Activated naive CD4-positive, alpha-beta T cell treated with anti-CD3 and anti-CD28 coated beads, Interleukin-2, amount 10 ng/mL, durations not matched to agents 7 days and 5 days (primary cell): ENCODE measurements around the gene RBPMS2.

Experiments used
- CTCF ChIA-PET: fragments of 350-600 bp; sonication (Branson Sonifier 250); formaldehyde crosslinking; loops from one replicate; lab custom pipeline; 2021; ENCODE audit warnings: antibody characterized with exemption; lab: Charles Lee
- DNase-seq: peaks from one replicate; pipeline ENCODE4 v3.0.0-alpha.2; 2020
- H3K27ac Mint-ChIP-seq: one replicate; pipeline ENCODE4 v1.8.0; 2021; ENCODE audit warnings: mild to moderate bottlenecking, moderate library complexity, mixed read lengths
- H3K27me3 Mint-ChIP-seq: one replicate; pipeline ENCODE4 v1.8.0; 2021; ENCODE audit warnings: mild to moderate bottlenecking, mixed read lengths
- H3K36me3 Mint-ChIP-seq: one replicate; pipeline ENCODE4 v1.8.0; 2021; ENCODE audit warnings: mixed read lengths
- H3K4me1 Mint-ChIP-seq: one replicate; pipeline ENCODE4 v1.8.0; 2021; ENCODE audit warnings: mixed read lengths
- H3K4me3 Mint-ChIP-seq: one replicate; pipeline ENCODE4 v1.8.0; 2021; ENCODE audit warnings: mild to moderate bottlenecking, moderate library complexity, mixed read lengths
- H3K9me3 Mint-ChIP-seq: one replicate; pipeline ENCODE4 v1.8.0; 2021; ENCODE audit warnings: mixed read lengths

Gene RBPMS2

DNA sequence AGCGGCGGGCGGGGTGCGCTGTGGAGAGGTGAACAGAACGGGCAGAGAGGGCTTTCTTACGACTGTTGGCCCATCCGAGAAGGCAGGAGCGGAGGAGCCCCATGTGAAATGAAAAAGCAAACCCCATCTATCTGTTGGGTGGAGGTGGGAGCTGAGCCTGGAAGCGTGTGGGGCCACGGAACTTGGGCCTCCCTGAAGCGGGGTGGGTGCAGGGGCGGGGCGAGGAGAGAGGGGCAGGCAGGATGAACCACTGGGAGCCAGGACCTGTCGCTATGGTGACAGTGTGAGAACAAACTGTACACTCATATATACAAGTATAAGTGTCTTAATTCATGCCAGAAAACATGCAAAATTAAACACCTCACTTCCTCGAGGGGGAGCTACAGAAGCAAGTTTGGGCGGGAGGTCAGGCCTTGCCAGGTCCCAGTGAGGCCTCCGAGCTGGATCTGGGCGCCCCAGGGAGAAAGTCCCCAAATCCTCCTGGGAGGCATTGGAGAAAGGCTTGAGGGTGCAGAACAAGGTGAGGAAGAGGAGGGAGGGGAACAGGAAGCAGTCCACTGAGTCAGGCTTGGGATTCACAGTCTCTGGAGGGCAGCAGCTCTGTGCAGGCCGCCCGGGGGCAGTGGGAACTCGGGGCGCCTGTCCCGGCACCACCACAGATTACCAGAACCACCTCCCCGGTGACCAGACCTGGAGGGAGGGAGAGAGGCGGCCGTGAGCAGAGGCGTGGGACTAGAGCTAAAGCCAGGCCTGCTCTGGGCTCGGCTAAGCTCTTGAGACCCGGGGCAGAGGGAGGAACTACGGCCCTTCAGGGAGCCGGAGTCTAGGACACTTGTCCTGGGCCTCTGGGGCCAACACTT, 34.8 kb downstream of the RBPMS2 start:
- peaks cover 5% of the 10 kb centered on the region for H3K27me3 Mint-ChIP-seq
- CTCF ChIA-PET: interaction anchor here (1.6 to 1.9 kb wide), 2 partner anchors 13 to 69 kb away, joined by 4 to 7 read pairs; no protein-coding TSS in a partner anchor
- H3K36me3 Mint-ChIP-seq: no peaks in the 10 kb centered on the region
- DNase-seq: no peak
- no peaks in the 10 kb centered on the region for H3K9me3 Mint-ChIP-seq
- H3K27ac Mint-ChIP-seq: no peak overlapping the region
- no peaks in the 10 kb centered on the region for H3K4me1 Mint-ChIP-seq
- H3K4me3 Mint-ChIP-seq: no peak overlapping the region

DNA sequence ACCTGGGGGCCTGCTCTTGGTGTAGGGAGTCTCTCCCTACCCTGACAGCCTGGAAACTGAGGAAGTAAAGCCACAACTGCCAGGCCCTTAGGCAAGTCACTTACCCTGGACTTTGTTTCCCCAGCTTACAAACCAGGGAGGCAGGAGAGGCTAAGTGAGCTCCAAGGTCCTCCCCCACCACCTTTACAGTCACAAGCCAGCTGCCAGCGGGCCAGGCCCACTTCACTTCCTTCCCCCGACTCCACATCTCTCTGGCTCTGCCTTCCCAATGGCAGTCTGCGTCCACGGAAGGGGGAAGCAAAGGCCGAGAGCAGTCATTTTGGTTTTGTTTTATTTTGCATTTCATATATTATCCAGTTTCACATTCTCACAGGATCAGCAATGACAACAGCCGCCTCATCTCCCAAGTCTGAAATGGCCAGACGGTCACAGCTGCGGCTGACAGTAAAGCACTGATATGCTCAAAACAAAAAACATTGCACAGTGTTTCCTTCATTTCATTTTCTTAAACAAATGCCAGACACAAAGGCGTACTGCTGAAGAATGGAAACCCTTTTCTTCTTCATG, 35.7 kb downstream of the RBPMS2 start:
- Mint-ChIP-seq H3K9me3 (no peaks in the 10 kb centered on the region), H3K4me3 (no peak overlapping the region), H3K27me3 (peaks cover 4% of the 10 kb centered on the region), H3K36me3 (no peaks in the 10 kb centered on the region), H3K4me1 (no peaks in the 10 kb centered on the region), H3K27ac (no peak overlapping the region)
- CTCF ChIA-PET: no interaction called here
- no peak for DNase-seq

DNA sequence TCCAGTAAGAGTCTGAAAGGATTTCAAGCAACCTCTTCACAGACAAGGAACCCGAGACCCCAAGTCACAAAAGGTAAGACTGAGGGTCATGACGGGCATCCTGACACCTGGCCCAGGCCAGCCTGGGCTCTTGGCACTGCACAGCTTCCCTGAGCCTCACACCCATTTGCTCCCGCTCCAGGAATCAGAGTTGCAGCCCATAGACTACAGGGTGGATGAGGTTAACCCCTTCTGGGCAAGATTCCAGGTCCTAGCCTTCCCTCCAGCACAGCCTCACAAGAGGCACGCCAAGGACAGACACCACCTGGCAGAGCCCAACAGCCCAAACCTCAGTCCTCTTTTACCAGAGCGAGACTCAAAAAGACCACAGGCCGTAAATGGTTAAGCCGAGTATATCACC, 36.2 kb downstream of the RBPMS2 start:
- Mint-ChIP-seq H3K9me3 (no peaks in the 10 kb centered on the region), H3K27me3 (peaks cover 4% of the 10 kb centered on the region), H3K27ac (no peak overlapping the region), H3K4me1 (no peaks in the 10 kb centered on the region), H3K4me3 (no peak overlapping the region), H3K36me3 (no peaks in the 10 kb centered on the region)
- DNase-seq: no peak
- CTCF ChIA-PET: no interaction called here

DNA sequence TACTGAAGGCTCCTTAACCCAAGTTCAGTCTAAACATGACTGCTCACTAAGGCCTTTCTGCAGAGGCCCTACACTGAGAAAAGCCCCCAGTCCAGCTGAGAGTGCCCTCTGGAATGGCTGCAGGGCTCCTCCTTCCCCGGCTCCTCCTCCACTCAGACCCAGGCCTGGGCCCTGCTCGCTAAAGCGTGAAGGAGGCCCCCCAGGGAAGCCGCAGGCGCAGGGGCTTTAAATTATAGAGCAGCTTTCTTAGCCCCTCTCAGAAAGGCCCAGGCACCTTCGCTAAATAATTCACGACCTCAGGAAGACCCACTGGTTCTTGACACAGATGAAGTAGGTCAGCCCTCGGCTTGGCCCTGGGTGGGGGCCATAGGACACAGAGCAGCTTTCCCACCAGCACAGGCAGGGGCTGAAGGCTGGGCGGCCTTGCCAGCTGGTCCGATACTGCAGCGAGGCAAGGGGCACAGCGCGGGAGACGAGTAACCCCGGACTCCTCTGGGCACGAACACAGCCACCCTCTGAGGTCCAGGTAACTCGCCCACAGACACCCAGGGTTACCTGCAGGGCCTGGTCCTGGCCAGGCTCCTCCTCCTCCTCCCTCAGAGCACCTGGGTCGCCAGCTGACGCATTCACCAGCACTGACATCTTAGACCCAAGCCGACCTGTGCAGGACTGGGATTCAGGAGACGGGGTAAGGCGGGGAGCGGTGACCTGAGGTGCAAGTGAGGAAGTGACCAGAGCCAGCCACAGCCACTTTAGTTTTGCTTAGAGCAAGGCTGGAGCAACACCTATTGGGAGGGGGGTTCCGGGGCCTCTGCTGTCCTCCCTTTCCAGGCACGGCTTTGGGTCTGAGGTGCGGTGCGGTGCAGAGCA, 36.9 kb downstream of the RBPMS2 start:
- H3K27ac Mint-ChIP-seq: no peak overlapping the region
- DNase-seq: no peak
- no peaks in the 10 kb centered on the region for H3K9me3 Mint-ChIP-seq
- H3K4me1 Mint-ChIP-seq: no peaks in the 10 kb centered on the region
- H3K4me3 Mint-ChIP-seq: no peak overlapping the region
- H3K27me3 Mint-ChIP-seq: peaks cover 2% of the 10 kb centered on the region
- CTCF ChIA-PET: interaction anchor here (8.1 kb wide), 1 partner anchor 71 kb away, joined by 55 read pairs; no protein-coding TSS in a partner anchor
- no peaks in the 10 kb centered on the region for H3K36me3 Mint-ChIP-seq

DNA sequence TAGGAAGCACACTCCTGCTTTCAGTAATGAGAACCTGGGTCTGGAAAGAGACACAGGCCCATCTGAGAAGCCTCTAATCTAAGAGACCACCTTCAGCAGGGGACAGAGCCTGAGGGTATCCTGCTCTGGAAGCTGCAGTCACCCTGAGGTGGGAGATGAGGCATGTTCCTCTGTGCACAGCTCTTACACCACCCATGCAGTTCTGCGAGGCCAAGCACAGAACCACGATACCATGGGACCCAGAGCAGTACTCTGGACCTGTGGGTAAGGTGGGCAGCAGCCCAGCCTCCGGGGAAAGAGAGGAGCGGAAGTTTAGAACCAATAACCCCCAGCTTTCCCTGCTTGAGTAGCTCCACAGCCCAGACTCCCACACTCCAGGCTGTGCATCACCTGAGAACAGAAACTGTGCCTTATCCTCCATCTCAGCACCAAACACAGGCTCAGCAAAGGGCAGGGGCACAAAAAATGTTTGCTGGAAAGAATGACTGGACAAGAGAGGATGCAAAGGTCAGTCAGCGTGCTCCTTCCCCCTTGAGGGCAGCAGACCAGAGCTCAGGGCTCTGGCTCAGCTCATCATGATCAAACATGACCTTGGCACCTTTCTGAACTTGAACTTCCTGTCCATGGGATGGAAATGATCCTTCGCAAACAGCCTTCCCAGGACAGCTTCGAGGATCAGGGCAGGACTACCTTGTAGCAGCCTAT, 43.1 kb downstream of the RBPMS2 start:
- no peak overlapping the region for H3K4me3 Mint-ChIP-seq
- peaks cover 30% of the 10 kb centered on the region for H3K27me3 Mint-ChIP-seq
- no peaks in the 10 kb centered on the region for H3K9me3 Mint-ChIP-seq
- no peaks in the 10 kb centered on the region for H3K36me3 Mint-ChIP-seq
- CTCF ChIA-PET: interaction anchor here (1.1 to 8.1 kb wide), 6 partner anchors 10 to 347 kb away, joined by 3 to 55 read pairs (median 6); no protein-coding TSS in a partner anchor
- no peak for DNase-seq
- H3K4me1 Mint-ChIP-seq: peaks cover 9% of the 10 kb centered on the region
- no peak overlapping the region for H3K27ac Mint-ChIP-seq

DNA sequence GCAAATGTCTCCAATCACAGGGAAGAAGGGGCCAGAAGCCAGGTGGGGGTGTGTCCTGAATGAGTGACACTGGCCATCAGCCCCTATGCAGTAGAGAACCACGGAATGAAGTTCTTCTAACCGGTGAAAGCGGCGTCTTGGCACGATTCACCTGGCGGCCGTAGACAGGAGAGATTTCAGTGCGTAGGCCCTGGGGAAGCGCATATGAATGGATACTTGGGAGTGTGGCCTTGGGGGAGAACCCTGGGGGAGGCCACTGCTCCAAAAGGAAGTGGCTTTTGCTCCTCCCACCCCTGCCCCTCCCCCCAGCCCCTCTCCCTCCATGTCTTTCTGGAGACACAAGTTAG, 43.6 kb downstream of the RBPMS2 start:
- CTCF ChIA-PET: interaction anchor here (0.6 to 8.1 kb wide), 8 partner anchors 9 to 351 kb away, joined by 3 to 55 read pairs (median 4); no protein-coding TSS in a partner anchor
- no peak for DNase-seq
- Mint-ChIP-seq H3K4me3 (no peak overlapping the region), H3K27me3 (peaks cover 30% of the 10 kb centered on the region), H3K4me1 (peaks cover 9% of the 10 kb centered on the region), H3K27ac (no peak overlapping the region), H3K36me3 (no peaks in the 10 kb centered on the region), H3K9me3 (no peaks in the 10 kb centered on the region)

DNA sequence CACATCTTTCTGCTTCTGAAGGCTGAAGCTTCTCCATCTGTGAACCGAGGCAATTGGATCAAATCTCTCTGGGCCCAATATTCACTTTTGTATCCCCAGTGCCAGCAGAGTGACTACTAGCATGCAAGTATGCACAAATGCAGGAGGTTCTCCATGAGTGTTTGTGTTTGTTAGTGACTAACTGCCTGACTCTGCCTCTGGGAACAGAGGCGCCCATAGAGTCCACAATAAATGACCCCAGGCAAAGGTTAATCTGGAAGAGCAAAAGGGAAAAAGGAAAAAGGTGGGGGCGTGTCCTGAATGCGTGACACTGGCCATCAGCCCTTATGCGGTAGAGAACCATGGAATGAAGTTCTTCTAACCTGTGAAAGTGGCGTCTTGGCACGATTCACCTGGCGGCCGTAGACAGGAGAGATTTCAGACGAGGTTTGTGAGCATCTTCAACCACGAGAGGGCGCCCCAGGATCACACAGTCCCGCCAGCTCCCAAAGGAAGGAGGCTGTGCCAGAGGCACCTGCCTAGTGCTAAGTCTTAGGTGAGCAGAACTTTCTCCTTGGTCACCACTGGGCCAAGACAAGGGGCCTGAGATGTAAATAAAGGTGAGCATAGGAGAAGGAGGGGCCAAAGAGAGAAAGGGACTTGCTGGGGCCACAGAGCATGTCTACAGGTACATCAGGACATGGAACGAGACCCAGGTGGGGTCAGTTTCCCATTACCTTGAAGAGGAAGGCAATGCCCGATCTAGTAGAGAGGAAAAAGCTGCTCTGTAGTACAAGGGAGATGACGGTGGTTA, 44.2 kb downstream of the RBPMS2 start:
- peak; percentile 92 for DNase-seq
- CTCF ChIA-PET: interaction anchor here (0.6 to 8.1 kb wide), 17 partner anchors 9 to 566 kb away, joined by 3 to 55 read pairs (median 3); no protein-coding TSS in a partner anchor
- H3K4me3 Mint-ChIP-seq: no peak overlapping the region
- H3K27me3 Mint-ChIP-seq: peaks cover 30% of the 10 kb centered on the region
- H3K36me3 Mint-ChIP-seq: no peaks in the 10 kb centered on the region
- no peak overlapping the region for H3K27ac Mint-ChIP-seq
- H3K4me1 Mint-ChIP-seq: peaks cover 9% of the 10 kb centered on the region
- no peaks in the 10 kb centered on the region for H3K9me3 Mint-ChIP-seq

DNA sequence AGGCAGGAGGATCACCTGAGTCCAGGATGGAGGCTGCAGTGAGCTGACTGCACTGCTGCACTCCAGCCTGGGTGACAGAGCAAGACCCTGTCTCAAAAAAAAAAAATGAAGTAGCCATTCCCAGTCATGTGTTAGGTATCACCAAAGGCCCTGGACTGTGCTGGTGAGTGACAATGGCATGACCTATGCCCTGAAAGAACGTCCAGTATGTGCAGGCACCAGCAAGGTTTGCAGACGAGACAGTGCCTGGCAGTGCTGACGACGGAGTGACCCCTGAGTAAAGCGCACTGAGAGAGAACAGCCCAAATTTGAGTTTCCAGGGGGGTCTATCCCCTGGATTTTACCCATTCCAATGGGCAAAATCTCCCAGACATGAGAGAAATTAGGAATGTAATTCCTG, 45.2 kb downstream of the RBPMS2 start:
- CTCF ChIA-PET: interaction anchor here (0.7 to 8.1 kb wide), 11 partner anchors 12 to 528 kb away, joined by 3 to 55 read pairs (median 4); no protein-coding TSS in a partner anchor
- Mint-ChIP-seq H3K4me1 (peaks cover 9% of the 10 kb centered on the region), H3K4me3 (no peak overlapping the region), H3K9me3 (no peaks in the 10 kb centered on the region), H3K36me3 (no peaks in the 10 kb centered on the region), H3K27ac (no peak overlapping the region), H3K27me3 (peaks cover 37% of the 10 kb centered on the region)
- DNase-seq: no peak

DNA sequence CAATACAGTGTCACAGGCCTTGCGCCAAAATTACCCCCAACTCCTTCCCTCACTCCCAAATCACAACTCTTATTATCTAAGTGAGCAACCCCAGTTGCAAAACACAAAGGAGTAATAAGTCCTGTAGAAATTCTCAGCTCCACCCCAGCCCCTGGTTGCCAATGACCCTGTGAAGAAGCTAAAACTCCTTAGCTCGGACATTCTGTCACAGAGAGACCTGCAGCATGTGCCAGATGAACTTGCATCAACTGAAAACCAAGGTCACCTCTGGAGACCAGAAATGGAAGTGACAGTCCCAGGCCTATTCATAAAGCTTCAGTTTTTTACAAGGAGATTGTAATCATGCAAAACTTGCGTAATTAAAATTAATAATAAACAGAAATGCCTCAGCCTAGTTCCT, 55.2 kb downstream of the RBPMS2 start:
- Mint-ChIP-seq H3K9me3 (no peaks in the 10 kb centered on the region), H3K27me3 (peaks cover 17% of the 10 kb centered on the region), H3K27ac (no peak overlapping the region), H3K36me3 (no peaks in the 10 kb centered on the region), H3K4me1 (peaks cover 13% of the 10 kb centered on the region), H3K4me3 (no peak overlapping the region)
- CTCF ChIA-PET: no interaction called here
- no peak for DNase-seq

DNA sequence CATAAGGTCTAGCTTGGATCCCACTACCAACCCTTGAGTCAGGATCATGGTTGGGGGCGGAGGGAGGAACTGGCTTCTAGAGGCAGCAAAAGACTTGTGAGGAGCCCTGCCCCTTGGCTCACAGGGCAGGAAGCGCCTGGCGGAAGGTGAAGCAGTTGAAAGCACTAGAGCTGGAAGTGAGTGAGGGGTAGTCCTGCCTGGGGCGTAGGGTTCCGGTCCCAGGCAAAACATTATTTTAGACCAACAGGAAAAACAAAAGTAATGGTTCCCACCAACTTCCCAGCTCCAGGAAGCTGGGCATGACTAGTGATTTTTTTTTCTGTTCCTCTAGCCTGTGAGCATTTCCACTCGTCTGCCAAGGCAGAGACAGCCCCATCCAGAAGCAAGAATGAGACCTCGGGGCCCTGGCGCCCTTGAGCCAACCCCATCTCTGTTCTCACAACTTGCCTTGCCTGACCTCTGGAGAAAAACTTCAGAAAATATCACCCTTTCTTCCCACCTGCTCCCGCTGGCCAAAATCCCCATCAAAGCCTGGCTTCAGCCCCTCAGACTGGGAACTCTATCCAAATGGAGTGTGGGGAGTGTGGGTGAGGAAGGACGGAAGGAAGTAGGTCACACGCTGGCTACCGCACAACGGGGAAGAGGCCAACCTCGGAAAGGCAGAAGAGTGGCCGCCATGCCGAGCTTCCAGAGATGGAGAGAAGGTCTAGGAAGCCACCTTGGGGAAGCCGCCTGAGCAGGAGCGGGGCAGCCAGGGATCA, 57.5 kb downstream of the RBPMS2 start:
- no peak overlapping the region for H3K4me3 Mint-ChIP-seq
- no peaks in the 10 kb centered on the region for H3K9me3 Mint-ChIP-seq
- DNase-seq: peak; percentile 31
- no peak overlapping the region for H3K27ac Mint-ChIP-seq
- H3K4me1 Mint-ChIP-seq: peaks cover 13% of the 10 kb centered on the region
- H3K27me3 Mint-ChIP-seq: peaks cover 12% of the 10 kb centered on the region
- H3K36me3 Mint-ChIP-seq: no peaks in the 10 kb centered on the region
- CTCF ChIA-PET: interaction anchor here (1.5 to 2.5 kb wide), 3 partner anchors 9 to 38 kb away, joined by 3 to 18 read pairs (median 4); no protein-coding TSS in a partner anchor

DNA sequence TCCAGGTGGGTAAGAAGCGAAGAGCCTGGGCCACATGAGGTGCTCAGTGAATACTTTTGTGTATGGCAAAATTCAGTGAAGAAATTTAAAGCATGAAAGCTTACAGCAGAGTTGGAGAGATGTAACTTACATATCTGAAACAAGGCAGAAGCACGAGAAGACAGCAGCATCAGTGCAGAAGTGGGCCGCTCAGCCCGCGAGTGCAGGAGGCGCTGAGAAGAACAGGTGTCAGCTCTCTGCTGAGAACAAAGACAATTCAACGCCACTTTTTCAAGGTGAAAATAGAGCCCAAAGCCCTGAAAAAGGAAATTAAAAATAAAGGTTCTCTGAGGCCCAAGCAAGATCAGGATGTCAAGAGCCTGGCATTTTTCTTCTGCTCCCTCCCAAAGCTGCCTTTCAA, 58.3 kb downstream of the RBPMS2 start:
- Mint-ChIP-seq H3K27ac (no peak overlapping the region), H3K36me3 (no peaks in the 10 kb centered on the region), H3K4me3 (no peak overlapping the region), H3K9me3 (no peaks in the 10 kb centered on the region), H3K27me3 (peaks cover 11% of the 10 kb centered on the region), H3K4me1 (peaks cover 13% of the 10 kb centered on the region)
- no peak for DNase-seq
- CTCF ChIA-PET: interaction anchor here (1.5 to 2.5 kb wide), 3 partner anchors 10 to 37 kb away, joined by 3 to 18 read pairs (median 4); no protein-coding TSS in a partner anchor

DNA sequence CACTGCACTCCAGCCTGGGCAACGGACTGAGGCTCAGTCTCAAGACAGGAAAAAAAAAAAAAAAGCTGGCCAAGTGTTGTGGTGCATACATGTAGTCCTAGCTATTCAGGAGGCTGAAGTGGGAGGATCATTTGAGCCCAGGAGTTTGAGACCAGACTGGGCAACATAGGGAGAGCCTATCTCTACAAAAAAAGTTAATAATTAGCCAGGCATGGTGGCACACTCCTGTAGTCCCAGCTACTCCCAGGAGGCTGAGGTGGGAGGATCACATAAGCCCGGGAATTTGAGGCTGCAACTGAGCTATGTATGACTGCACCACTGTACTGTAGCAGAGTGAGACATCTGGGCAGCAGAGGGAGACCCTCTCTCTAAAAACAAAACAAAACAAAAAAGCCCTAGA, 58.9 kb downstream of the RBPMS2 start:
- Mint-ChIP-seq H3K4me1 (peaks cover 13% of the 10 kb centered on the region), H3K36me3 (no peaks in the 10 kb centered on the region), H3K27me3 (peaks cover 11% of the 10 kb centered on the region), H3K27ac (no peak overlapping the region), H3K9me3 (no peaks in the 10 kb centered on the region), H3K4me3 (no peak overlapping the region)
- CTCF ChIA-PET: interaction anchor here (1.5 to 2.5 kb wide), 2 partner anchors 11 to 36 kb away, joined by 3 to 18 read pairs; no protein-coding TSS in a partner anchor
- DNase-seq: no peak
